Measurements from ENCODE around the gene CACNA2D2.

The CACNA2D2 gene

GRCh38 chr3:50475348-50475747, 28.1 kb downstream of the CACNA2D2 start:
- no peak overlapping the region for H3K4me3 ChIP-seq (ENCODE audit: low read depth, low read length)
- TF ChIP-seq CTCF (IDR thresholded peaks at IDR 0.05; ENCODE audit: borderline replicate concordance, insufficient read depth, low read depth, low read length), result no peak

- no peak for TF ChIP-seq CTCF (IDR thresholded peaks at IDR 0.05; ENCODE audit: borderline replicate concordance, insufficient read depth, low read depth, low read length)
- H3K4me3 ChIP-seq (ENCODE audit: low read depth, low read length), result no peak overlapping the region
These were observed 28.7 kb downstream of the CACNA2D2 start for GRCh38 chr3:50474717-50475116.

GRCh38 chr3:50473768-50474167, 29.7 kb downstream of the CACNA2D2 start:
- no peak for TF ChIP-seq CTCF (IDR thresholded peaks at IDR 0.05; ENCODE audit: borderline replicate concordance, insufficient read depth, low read depth, low read length)
- H3K4me3 ChIP-seq (ENCODE audit: low read depth, low read length), result no peak overlapping the region

- no peak overlapping the region for H3K4me3 ChIP-seq (ENCODE audit: low read depth, low read length)
- no peak for TF ChIP-seq CTCF (IDR thresholded peaks at IDR 0.05; ENCODE audit: borderline replicate concordance, insufficient read depth, low read depth, low read length)
These were observed 30.5 kb downstream of the CACNA2D2 start for GRCh38 chr3:50472958-50473357.

GRCh38 chr3:50470658-50471057, 32.8 kb downstream of the CACNA2D2 start:
- no peak for TF ChIP-seq CTCF (IDR thresholded peaks at IDR 0.05; ENCODE audit: borderline replicate concordance, insufficient read depth, low read depth, low read length)

GRCh38 chr3:50467919-50468318, 35.5 kb downstream of the CACNA2D2 start:
- TF ChIP-seq CTCF (IDR thresholded peaks at IDR 0.05; ENCODE audit: borderline replicate concordance, insufficient read depth, low read depth, low read length), result no peak
- H3K4me3 ChIP-seq (ENCODE audit: low read depth, low read length), result no peak overlapping the region

More at GRCh38 chr3:50470658-50471057, 32.8 kb downstream of the CACNA2D2 start:
- H3K4me3 ChIP-seq (ENCODE audit: low read depth, low read length), result no peak overlapping the region

- TF ChIP-seq CTCF (IDR thresholded peaks at IDR 0.05; ENCODE audit: borderline replicate concordance, insufficient read depth, low read depth, low read length), result peak; percentile 21; the same call in 1 of the 2 replicates
- no peak overlapping the region for H3K4me3 ChIP-seq (ENCODE audit: low read depth, low read length)
These were observed 37.3 kb downstream of the CACNA2D2 start for GRCh38 chr3:50466177-50466576.

All from GM12875 (cell line).